DMS79 (cell line): ENCODE results near the gene RPS6KA4.

ENCODE experiments used
- DNase-seq: peaks from one replicate; lab custom pipeline; 2025; lab: John Stamatoyannopoulos, UW

RPS6KA4 gene

DNA sequence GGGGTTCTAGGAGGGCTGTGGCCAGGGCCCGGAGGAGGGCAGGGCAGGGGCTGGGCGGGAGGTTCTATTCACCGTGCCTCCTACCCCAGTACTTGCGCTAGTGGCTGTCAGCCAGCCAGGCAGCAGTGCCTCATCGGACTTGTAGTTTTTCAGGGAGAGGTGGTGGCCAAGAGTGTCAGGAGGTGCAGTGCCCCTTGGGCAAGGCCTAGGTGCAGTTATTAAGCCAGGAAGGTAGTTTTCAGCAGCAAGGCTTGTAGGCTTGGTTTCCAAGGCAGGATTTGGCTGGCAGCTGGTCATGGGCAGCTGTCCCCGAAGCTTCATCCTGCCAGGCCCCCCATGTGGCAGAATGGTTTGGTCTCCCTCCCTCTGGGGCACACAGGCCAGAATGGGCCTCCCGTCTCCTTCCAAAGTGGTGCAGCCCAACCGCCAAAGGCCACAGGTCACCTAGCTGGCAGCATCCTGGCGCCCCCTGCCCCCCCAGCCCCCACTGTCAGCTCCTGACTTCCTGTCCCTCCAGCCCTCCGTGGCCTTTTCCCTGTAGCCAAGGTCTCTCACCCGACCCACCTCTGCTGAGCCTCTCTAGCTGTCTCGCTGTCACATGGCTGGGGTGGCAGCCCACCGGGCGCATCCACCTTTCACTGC lies 10.5 kb upstream of the RPS6KA4 start:
- no peak for DNase-seq

DNA sequence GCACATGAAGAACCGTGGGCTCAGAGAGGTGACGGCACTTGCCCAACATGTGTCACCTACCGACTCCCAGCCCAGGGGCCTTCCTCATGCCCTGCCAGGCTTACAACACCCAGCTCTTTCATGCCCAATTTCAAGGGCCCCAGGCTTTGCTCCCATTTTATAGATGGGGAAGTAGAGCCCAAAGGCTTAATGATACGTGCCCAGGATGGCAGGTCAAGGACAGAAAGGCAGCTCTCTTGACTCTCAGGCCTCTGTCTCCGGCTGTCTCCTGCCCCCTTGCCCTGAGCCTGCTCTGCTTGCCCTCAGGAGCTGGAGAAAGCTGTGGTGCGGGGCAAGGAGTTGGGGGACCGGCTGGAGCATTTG lies 10.0 kb upstream of the RPS6KA4 start:
- no peak for DNase-seq

DNA sequence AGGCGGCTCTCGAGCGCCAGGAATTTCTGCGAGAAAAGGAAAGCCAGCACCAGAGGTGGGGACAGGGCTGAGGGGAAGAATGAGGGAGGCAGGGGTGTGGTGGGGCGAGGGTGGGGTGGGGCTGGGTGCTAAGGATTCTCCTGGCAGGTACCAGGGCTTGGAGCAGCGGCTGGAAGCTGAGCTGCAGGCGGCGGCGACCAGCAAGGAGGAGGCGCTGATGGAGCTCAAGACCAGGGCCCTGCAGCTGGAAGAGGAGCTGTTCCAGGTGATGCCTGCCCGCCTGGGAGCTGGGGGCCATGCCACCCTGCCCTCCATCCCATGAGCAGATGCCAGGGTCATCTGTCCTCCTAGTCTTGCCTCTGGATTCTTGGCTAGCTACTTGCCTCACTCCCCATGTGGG lies 9.6 kb upstream of the RPS6KA4 start:
- DNase-seq = no peak

- DNase-seq = no peak
These were observed 7.8 kb upstream of the RPS6KA4 start for GRCh38 chr11:64351136-64351631.

DNA sequence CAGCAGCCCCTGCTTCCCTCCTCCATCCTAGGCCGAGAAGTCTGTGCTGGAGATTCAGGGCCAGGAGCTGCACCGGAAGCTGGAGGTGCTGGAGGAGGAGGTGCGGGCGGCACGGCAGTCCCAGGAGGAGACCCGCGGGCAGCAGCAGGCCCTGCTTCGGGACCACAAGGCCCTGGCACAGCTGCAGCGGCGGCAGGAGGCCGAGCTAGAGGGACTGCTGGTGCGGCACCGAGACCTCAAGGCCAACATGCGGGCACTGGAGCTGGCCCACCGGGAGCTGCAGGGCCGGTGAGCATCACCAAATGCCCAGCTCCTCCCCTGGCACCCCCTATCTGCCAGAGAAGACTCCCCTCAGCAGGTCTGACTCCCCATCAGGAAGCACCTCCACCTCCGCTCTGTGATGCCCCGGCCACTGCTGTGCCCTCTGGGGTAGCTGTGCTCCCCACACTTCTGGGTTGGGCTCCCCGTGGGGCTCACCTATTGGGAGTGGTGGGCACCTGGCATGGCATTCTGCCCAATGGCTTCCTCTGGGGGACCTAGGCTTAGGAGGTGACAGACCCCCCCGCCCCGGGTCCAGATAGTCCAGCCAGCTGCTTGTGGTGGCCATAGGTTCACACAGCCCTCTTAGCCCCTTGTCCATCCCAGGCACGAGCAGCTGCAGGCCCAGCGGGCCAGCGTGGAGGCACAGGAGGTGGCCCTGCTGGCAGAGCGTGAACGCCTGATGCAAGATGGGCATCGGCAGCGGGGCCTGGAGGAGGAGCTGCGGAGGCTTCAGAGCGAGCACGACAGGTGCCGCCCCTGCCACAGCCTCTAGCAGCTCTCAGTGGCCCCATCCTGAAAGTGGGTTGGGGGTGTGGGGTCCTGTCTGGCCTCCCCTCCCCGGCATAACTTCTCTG lies 6.6 kb upstream of the RPS6KA4 start:
- peak; percentile 33 for DNase-seq

- no peak for DNase-seq
These were observed 5.8 kb upstream of the RPS6KA4 start for GRCh38 chr11:64352995-64353714.

- no peak for DNase-seq
These were observed 5.1 kb upstream of the RPS6KA4 start for GRCh38 chr11:64353715-64354506.

- DNase-seq = peak; percentile 68
These were observed 3.7 kb upstream of the RPS6KA4 start for GRCh38 chr11:64355078-64355940.

GRCh38 chr11:64356498-64357411 lies 2.2 kb upstream of the RPS6KA4 start:
- peak; percentile 16 for DNase-seq

DNA sequence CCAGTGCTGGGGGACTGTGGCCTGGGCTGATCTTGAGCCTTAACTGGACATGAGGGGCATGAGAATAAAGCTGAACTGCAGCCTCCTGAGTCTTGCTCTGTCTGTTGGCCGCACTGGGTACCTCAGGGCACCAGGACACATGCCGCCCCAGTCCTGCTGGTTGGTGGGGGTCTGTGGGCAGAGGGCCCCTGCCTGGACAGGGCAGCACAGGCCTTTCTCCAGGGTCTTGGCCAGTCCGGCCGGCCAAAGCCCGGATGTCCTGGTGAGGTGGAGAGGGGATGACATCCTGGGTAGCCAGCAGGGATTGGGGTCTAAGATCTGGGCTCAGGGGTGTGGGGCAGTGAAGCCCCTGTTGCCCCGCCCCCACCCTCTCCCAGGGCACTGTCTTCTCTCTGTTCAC lies 1.5 kb upstream of the RPS6KA4 start:
- no peak for DNase-seq

DNA sequence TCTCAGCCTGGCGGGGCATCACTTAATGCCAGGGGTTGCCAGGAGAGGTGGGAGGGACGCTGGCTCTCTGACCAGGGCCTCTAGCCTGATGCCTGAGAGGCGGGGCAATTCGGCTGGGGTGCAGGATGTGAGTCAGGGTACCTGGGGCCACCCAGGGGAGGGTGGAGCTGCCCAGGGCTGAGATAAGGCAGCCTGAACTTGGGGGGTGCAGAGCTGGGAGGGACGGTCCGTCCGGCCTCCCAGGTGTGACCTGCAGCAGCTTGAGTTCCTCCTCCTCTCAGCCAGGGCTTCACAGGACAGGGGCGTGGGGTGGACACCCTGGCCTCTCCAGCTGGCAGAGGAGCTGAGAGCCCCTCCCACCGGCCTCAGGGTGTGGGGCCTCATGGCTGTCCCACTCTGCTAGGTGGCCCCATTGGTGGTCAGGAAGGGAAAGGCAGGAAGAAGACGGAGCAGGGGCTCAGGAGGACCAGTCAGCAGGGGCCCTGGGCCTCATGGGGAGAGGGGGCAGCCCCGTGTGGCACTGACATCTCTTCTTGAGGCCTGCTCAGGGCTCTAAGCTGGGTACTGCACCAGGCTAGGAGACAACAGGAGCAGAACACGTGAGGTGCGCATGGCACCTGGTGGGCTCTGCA lies 942 bp upstream of the RPS6KA4 start:
- DNase-seq = no peak

DNA sequence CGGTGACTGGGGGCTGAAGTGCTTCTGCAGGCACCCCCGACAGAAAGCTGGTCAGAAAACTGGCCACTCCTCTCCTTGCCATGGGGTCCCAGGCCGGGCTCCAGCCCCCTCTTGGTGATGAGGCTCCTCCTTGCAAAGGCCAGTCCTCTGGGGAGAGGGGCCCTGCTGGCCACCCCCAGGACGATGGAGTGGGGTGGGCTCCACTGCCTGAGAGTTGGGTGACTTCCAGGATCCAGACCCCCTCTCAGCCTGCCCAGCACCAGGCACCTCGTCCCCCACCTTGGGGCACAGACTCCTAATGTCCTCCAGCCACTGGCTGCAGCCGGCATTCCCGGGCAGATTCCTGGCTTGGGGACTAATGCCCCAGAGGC lies 441 bp upstream of the RPS6KA4 start:
- no peak for DNase-seq

- peak; percentile 44 for DNase-seq
These were observed 917 bp downstream of the RPS6KA4 start for GRCh38 chr11:64359712-64360445.

GRCh38 chr11:64360448-64360921 lies 1.5 kb downstream of the RPS6KA4 start:
- peak; percentile 53 for DNase-seq

- no peak for DNase-seq
These were observed 2.7 kb downstream of the RPS6KA4 start for GRCh38 chr11:64361659-64362058.

DNA sequence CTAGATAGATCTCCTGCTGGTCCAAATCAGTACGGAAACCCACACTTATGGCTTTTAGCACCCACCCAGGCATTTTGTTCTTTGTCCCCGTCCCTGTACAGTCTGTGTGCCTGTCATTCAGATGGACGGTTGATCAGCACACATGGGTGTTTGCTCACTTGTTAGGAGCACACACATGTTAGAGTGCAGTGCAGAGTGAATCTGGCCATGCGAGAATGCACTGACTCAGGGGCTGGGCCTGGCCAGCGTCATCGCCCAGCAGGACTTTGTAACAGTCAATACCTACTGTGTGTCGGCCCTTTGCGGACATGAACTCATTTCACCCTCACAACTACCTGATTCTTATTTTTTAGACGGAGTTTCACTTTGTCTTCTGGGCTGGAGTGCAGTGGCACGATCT lies 3.4 kb downstream of the RPS6KA4 start:
- DNase-seq = no peak

DNA sequence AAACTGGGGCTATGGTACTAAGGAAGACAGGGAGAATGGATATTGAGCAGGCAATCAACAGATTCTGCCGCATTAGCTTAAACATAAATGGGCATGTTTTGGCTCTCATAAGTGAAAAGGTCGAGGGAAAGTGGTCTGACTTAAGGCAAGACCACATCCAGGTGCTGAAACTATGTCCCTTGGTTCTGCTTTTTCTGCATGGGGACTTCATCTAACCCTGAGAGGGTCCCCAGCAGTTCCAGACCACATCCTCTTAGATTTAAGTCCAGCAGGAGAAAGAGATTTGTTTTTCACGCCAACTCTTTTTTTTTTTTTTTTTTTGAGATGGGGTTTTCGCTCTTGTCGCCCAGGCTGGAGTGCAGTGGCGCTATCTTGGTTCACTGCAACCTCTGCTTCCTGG lies 5.5 kb downstream of the RPS6KA4 start:
- DNase-seq = no peak

DNA sequence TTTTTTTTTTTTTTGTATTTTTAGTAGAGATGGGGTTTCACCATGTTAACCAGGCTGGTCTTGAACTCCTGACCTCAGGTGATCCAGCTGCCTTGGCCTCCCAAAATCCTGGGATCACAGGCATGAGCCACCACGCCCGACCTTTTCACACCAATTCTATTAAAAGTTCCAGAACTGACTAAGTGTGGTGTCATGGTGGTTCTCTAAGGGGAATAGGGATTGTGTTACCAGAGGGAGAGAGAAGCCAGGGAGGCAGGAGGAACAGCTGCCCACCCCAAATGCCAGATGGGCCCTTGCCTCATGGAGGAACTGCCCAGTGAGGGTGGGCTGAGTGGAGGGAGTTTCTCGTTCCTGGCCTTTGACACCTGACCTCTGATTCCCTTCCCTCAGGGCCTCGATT lies 5.9 kb downstream of the RPS6KA4 start:
- DNase-seq = no peak

- DNase-seq = no peak
These were observed 7.8 kb downstream of the RPS6KA4 start for GRCh38 chr11:64366751-64367150.
